Osteocyte (in vitro differentiated cells): ENCODE results near the gene CCNYL1. TPM values are rescaled to one million over a fixed set of nuclear protein-coding genes. Genes with fewer than 3 reads are reported as not detected.

Experiments
- DNase-seq: peaks from one replicate; pipeline ENCODE4 v3.0.0; 2021; ENCODE audit warnings: mixed read lengths; ENCODE audit not compliant: unreplicated experiment; ENCODE audit errors: extremely low spot score
- H3K27ac Mint-ChIP-seq: one replicate; pipeline ENCODE4 v1.8.0; 2021; ENCODE audit warnings: mild to moderate bottlenecking, mixed read lengths; ENCODE audit not compliant: unreplicated experiment
- H3K27me3 Mint-ChIP-seq: one replicate; pipeline ENCODE4 v1.8.0; 2021; ENCODE audit warnings: mixed read lengths; ENCODE audit not compliant: unreplicated experiment
- H3K36me3 Mint-ChIP-seq: one replicate; pipeline ENCODE4 v1.8.0; 2021; ENCODE audit warnings: mixed read lengths; ENCODE audit not compliant: unreplicated experiment
- H3K4me1 Mint-ChIP-seq: one replicate; pipeline ENCODE4 v1.8.0; 2021; ENCODE audit warnings: mixed read lengths; ENCODE audit not compliant: unreplicated experiment
- H3K4me3 Mint-ChIP-seq: one replicate; pipeline ENCODE4 v1.8.0; 2021; ENCODE audit warnings: mild to moderate bottlenecking, moderate library complexity, mixed read lengths; ENCODE audit not compliant: unreplicated experiment
- H3K9me3 Mint-ChIP-seq: one replicate; pipeline ENCODE4 v1.8.0; 2021; ENCODE audit warnings: mixed read lengths; ENCODE audit not compliant: unreplicated experiment
- CTCF ChIP-seq: fragments of 200-600 bp; sonication (generic); IDR thresholded peaks from 2 replicates; pipeline ENCODE4 v1.5.0; 2021; ENCODE audit warnings: antibody characterized with exemption, mild to moderate bottlenecking, moderate library complexity
- long read RNA-seq: library from polyadenylated mRNA; unstranded; transcript quantifications from one replicate; pipeline ENCODE4 v2.0.0, GENCODE V29; 2021
- total RNA-seq: library from RNA; stranded (reverse); gene quantifications from 2 replicates; pipeline ENCODE4 v1.2.1, GENCODE V29; 2021

CCNYL1 gene
- 16.0 and 16.8 TPM in 2 replicates for total RNA-seq
- long read RNA-seq, partial matches to known transcripts = 1 of 6 reads
- long read RNA-seq, other reads (novel, unspliced or antisense) = 3 of 6 reads

GRCh38 chr2:207710814-207711740, at the start of gene CCNYL1:
TSS of gene CCNYL1 (plus strand) at chr2:207711640. CDS start at chr2:207711897, 257 bp downstream.
- peak; percentile 26 for TF ChIP-seq CTCF
- no peaks in the 10 kb centered on the region for H3K27me3 Mint-ChIP-seq
- H3K4me3 Mint-ChIP-seq = peak within 1 kb of the TSS; percentile 85
- H3K36me3 Mint-ChIP-seq = peaks cover under 1% of the 10 kb centered on the region
- H3K4me1 Mint-ChIP-seq = peaks cover 16% of the 10 kb centered on the region
- H3K27ac Mint-ChIP-seq = peak within 1 kb of the TSS; percentile 90
- peak; percentile 100 for DNase-seq
- H3K9me3 Mint-ChIP-seq = no peaks in the 10 kb centered on the region

DNA sequence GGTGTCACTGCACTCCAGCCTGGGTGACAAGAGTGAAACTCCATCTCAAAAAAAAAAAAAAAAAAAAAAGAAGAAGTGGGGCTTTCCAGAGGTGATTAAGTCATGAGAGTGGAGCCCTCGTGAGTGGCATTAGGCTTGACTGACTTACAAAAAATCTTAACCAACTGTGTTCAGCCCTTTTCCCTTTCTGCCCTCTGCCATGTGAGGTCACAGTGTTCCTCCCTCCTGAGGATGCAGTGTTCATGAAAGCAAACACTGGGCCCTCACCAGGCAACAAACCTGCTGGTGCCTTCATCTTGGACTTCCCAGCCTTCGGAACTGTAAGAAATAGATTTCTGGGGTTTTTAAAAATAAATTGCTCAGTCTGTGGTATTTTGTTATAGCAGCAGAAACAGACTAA, 49.2 kb upstream of the CCNYL1 start:
- DNase-seq = no peak
- no peak overlapping the region for H3K4me3 Mint-ChIP-seq
- H3K9me3 Mint-ChIP-seq = no peaks in the 10 kb centered on the region
- H3K27ac Mint-ChIP-seq = no peak overlapping the region
- H3K36me3 Mint-ChIP-seq = no peaks in the 10 kb centered on the region
- no peak for TF ChIP-seq CTCF
- peaks cover 4% of the 10 kb centered on the region for H3K4me1 Mint-ChIP-seq
- H3K27me3 Mint-ChIP-seq = no peaks in the 10 kb centered on the region

DNA sequence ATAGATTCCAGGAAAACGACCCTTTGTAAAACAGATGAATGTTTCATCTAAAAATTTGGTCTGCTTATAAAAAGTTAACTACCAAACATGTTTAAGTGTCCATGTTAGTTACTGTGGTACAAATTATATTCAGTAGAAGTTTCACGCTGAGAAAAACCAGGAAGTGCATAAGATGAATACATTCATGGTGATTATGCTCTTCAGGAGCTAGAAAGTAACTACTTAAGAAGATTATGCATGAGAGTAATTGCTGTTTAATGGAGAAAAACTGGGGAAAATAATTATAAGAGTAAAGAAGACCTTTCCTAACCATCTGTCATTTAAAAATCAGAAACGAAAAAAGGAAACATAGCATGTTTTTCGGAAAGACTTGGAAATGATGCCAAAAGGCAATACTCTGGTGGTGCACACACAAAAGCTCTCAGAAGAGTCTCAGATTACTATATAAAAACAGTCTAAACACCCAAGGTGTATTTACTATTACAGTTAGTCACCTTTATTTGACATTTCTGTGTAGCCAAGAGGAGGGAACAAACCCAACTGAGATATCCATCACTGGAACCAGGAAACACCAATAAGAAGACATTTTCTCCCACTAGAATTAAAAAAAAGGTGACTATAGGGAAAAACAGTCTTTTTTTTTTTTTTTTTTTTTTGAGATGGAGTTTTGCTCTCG, 47.4 kb upstream of the CCNYL1 start:
- Mint-ChIP-seq H3K4me1 (peaks cover 4% of the 10 kb centered on the region), H3K27ac (no peak overlapping the region), H3K36me3 (no peaks in the 10 kb centered on the region), H3K27me3 (no peaks in the 10 kb centered on the region), H3K4me3 (no peak overlapping the region), H3K9me3 (no peaks in the 10 kb centered on the region)
- no peak for TF ChIP-seq CTCF
- no peak for DNase-seq

- Mint-ChIP-seq H3K9me3 (no peaks in the 10 kb centered on the region), H3K27ac (no peak overlapping the region), H3K4me3 (no peak overlapping the region), H3K4me1 (peaks cover under 1% of the 10 kb centered on the region), H3K36me3 (no peaks in the 10 kb centered on the region), H3K27me3 (no peaks in the 10 kb centered on the region)
- no peak for DNase-seq
- no peak for TF ChIP-seq CTCF
Observed at GRCh38 chr2:207670887-207671286, 40.6 kb upstream of the CCNYL1 start.

DNA sequence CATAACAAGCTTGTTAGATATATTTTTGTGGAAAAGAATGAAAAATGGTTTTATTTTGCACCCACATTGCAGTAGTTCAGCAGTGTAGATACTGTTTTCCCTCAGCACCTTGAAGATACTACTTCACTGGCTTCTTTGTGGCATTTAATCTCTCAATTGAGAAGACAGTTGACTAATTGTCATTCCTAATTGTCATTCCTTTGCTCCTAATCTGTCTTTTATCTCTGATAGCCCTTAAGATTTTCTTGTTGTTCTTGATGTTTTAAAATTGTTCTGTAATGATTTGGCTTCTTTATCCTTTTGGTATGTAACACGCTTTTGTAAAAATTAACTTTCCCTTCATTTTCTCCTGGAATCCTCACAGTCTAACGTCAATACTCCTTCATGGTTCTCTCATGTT, 38.0 kb upstream of the CCNYL1 start:
- Mint-ChIP-seq H3K4me3 (no peak overlapping the region), H3K4me1 (peaks cover 12% of the 10 kb centered on the region), H3K36me3 (no peaks in the 10 kb centered on the region), H3K27ac (no peak overlapping the region), H3K9me3 (no peaks in the 10 kb centered on the region), H3K27me3 (no peaks in the 10 kb centered on the region)
- no peak for DNase-seq
- no peak for TF ChIP-seq CTCF
